Activated naive CD8-positive, alpha-beta T cell treated with anti-CD3 and anti-CD28 coated beads for 36 hours (primary cell): ENCODE results near the gene SLC22A13. TPM values are rescaled to one million over a fixed set of nuclear protein-coding genes. Genes with fewer than 3 reads are reported as not detected.
"Not testable (repeated sequence)": the region's sequence is repeated elsewhere in the genome, so short reads cannot be mapped to it uniquely, and the experiment has no call there.

ENCODE experiments used
- DNase-seq: peaks from one replicate; pipeline ENCODE4 v3.0.0; 2021
- H3K27ac Mint-ChIP-seq: one replicate; pipeline ENCODE4 v1.8.0; 2022; ENCODE audit warnings: mild to moderate bottlenecking, moderate library complexity, mixed read lengths
- H3K27me3 Mint-ChIP-seq: one replicate; pipeline ENCODE4 v1.8.0; 2022; ENCODE audit warnings: mild to moderate bottlenecking, mixed read lengths
- H3K36me3 Mint-ChIP-seq: one replicate; pipeline ENCODE4 v1.8.0; 2021; ENCODE audit warnings: mild to moderate bottlenecking, mixed read lengths
- H3K4me1 Mint-ChIP-seq: one replicate; pipeline ENCODE4 v1.8.0; 2021; ENCODE audit warnings: mixed read lengths
- H3K4me3 Mint-ChIP-seq: one replicate; pipeline ENCODE4 v1.8.0; 2022; ENCODE audit warnings: mild to moderate bottlenecking, moderate library complexity, mixed read lengths
- H3K9me3 Mint-ChIP-seq: one replicate; pipeline ENCODE4 v1.8.0; 2022; ENCODE audit warnings: mixed read lengths
- total RNA-seq, 2 experiments: library from RNA; stranded (reverse); gene quantifications; one replicate each; pipeline ENCODE4 v1.2.3, GENCODE V29; 2021

SLC22A13 gene
- total RNA-seq, 2 experiments from 2014 or later = 0.24 to 0.27 TPM

DNA sequence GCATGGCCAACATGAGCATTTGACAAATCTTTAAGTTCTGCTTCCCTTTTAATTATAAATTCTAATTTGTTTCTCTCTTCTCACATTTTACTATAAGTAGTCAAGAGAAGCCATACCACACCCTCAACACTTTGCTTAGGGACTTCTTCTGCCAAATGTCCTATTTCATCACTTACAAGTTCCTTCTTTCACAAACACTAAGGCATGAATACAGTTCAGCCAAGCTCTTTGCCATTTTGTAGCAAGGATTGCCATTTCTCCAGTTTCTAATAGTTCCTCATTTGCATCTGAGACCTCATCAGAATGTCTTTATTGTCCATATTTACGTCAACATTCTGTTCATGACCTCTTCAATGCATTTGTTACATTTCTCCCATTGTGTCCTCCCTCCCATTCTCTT is 45.9 kb downstream of the SLC22A13 start:
- H3K27ac Mint-ChIP-seq = no peak overlapping the region
- H3K4me3 Mint-ChIP-seq = no peak overlapping the region
- no peaks in the 10 kb centered on the region for H3K27me3 Mint-ChIP-seq
- H3K4me1 Mint-ChIP-seq = no peaks in the 10 kb centered on the region
- no peaks in the 10 kb centered on the region for H3K36me3 Mint-ChIP-seq
- H3K9me3 Mint-ChIP-seq = no peaks in the 10 kb centered on the region
- no peak for DNase-seq

DNA sequence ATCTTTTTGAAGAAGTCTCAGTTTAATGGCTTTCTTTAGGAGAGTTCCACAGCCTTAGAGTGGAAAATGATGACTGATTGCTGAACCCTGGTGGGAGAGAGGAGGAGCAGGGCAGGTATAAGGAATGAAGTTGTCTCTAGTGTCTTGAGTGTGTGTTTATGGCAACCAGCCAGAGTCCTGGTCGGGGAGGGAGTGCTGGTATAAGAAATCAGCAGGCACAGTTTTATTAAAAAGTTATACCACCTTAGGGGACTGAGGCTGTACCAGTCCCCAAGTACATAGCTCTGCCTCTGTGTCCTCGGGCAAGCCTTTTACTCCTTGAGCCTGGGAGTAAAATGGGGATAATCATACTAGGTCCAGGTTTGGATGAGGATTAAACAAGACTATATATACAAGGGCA is 46.3 kb downstream of the SLC22A13 start:
- Mint-ChIP-seq H3K36me3 (no peaks in the 10 kb centered on the region), H3K4me3 (no peak overlapping the region)

DNA sequence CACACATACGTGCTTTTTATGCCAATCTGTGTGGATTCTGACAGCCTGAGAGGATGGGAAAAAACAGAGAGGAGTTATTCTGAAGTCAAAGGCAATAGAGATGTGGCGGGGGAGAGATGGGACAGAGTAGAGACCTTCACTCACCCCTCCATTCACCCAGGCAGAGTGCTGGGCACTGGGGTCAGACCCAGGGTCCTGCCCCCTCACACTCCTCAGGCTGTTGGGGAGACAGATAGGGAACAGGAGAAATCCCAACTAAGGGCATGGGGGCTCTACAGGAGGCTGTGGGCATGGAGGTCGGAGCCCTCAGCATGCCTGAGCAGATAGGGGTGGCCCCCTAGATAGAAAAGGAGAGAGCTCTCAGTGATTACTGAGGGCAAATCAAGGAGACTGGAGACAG is 46.7 kb downstream of the SLC22A13 start:
- Mint-ChIP-seq H3K27ac (no peak overlapping the region), H3K36me3 (no peaks in the 10 kb centered on the region), H3K4me1 (no peaks in the 10 kb centered on the region), H3K4me3 (no peak overlapping the region), H3K9me3 (no peaks in the 10 kb centered on the region), H3K27me3 (no peaks in the 10 kb centered on the region)
- no peak for DNase-seq

More for the DNA sequence above, 46.3 kb downstream of the SLC22A13 start:
- DNase-seq = no peak
- Mint-ChIP-seq H3K9me3 (no peaks in the 10 kb centered on the region), H3K27ac (no peak overlapping the region), H3K27me3 (no peaks in the 10 kb centered on the region), H3K4me1 (no peaks in the 10 kb centered on the region)

DNA sequence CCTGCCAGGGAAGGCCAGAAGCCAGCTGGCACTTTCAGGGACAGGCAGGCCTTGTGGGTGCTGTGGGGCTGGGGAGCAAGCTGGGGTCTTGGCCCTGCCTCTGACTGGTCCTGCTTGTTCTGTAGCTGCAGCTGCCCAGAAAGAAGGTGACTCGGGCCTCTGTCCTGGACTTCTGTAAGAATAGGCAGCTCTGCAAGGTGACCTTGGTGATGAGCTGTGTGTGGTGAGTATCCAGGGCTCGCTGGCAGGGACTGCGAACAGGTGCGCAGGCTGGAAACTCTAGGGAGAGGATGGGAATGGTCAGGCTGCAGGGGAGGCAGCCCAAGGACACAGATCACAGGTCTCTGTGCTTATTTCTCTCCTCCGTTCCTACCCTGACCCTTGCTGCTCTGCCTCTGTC is 47.7 kb downstream of the SLC22A13 start:
- H3K36me3 Mint-ChIP-seq = no peaks in the 10 kb centered on the region
- H3K4me1 Mint-ChIP-seq = no peaks in the 10 kb centered on the region
- no peak for DNase-seq
- H3K4me3 Mint-ChIP-seq = no peak overlapping the region
- no peaks in the 10 kb centered on the region for H3K9me3 Mint-ChIP-seq
- H3K27me3 Mint-ChIP-seq = no peaks in the 10 kb centered on the region
- no peak overlapping the region for H3K27ac Mint-ChIP-seq

DNA sequence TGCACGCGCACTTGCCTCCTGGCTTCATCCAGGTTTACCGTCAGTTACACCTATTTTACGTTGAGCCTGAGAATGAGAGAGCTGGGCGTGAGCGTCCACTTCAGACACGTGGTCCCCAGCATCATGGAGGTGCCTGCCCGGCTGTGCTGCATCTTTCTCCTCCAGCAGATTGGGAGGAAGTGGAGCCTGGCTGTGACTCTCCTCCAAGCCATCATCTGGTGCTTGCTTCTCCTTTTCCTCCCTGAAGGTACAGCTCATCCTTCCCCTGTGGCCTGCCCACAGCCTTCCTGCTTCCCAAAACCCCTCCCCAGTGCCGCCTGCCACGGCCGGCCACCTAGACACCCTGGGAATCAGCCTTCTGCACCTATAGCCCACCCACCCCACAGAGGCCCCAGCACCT is 48.1 kb downstream of the SLC22A13 start:
- no peaks in the 10 kb centered on the region for H3K27me3 Mint-ChIP-seq
- no peaks in the 10 kb centered on the region for H3K9me3 Mint-ChIP-seq
- DNase-seq = no peak
- no peak overlapping the region for H3K27ac Mint-ChIP-seq
- no peaks in the 10 kb centered on the region for H3K4me1 Mint-ChIP-seq
- H3K4me3 Mint-ChIP-seq = no peak overlapping the region
- no peaks in the 10 kb centered on the region for H3K36me3 Mint-ChIP-seq

DNA sequence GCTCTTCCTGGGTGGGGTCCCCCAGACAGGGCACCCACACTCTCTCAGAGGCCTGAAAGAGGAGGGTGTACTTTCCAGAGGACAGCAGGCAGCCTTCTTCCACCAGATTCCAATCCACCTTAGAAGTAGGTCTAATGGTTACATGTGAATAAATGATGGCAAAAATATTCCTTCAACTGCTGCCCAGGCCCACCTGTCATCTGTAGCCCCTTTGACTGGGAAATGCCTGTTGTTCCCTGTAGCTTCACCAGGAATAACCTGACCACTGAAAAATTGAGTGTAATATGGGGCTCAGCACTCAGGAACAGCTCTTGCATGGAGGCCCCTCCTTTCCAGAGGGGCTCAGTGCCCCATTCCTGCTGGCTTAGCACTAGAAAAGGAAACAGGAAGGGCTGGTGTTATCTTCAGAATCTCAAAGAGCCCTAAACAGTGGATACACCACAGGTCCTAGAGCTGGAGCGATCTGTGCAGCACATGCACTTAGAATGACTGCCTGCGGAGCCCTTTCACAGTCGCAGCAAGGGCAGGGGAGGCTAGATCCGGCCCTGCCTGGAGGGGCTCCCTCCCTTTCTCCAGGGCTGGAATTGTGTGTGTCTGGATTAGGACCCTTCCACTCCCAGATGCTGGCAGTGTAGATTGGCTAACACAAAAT is 48.6 kb downstream of the SLC22A13 start:
- no peaks in the 10 kb centered on the region for H3K4me1 Mint-ChIP-seq
- H3K27ac Mint-ChIP-seq = no peak overlapping the region
- H3K4me3 Mint-ChIP-seq = no peak overlapping the region
- H3K9me3 Mint-ChIP-seq = no peaks in the 10 kb centered on the region
- H3K27me3 Mint-ChIP-seq = no peaks in the 10 kb centered on the region
- H3K36me3 Mint-ChIP-seq = no peaks in the 10 kb centered on the region
- DNase-seq = no peak

DNA sequence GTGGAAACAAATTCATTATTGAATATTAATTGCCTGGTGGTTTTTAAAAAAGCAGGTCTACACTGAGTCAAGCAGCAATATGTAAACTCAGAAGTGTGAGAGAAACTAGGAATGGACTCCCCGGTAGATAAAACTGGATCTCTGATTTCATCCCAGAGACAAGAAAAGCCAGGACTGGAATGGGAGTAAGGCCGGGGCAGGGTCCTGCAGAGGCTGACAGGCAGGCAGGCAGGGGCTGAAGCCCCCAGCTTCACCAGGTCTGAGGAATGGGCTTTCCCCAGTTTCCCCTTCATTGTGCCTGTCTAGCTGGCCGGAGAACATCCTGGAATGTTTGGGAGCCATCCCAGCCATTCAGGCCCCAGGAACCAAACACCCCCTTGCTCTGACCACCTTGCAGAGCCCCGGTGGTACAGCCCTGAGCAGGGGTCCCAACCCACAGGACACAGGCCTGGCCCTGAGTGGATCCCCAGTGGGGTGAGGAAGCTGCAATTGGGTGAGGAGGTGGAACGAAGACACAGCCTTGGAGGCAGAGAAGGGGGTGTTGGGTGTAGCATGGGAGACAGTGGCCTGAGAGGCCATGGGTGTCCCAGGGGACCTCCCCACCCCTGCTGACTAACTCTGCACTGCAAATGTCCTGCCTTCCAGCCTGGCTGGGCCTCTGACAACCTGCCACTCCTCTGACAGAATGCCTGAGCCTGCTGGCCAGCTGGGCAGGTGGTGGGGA is 49.3 kb downstream of the SLC22A13 start:
- no peaks in the 10 kb centered on the region for H3K27me3 Mint-ChIP-seq
- H3K27ac Mint-ChIP-seq = no peak overlapping the region
- no peaks in the 10 kb centered on the region for H3K36me3 Mint-ChIP-seq
- no peak for DNase-seq
- no peaks in the 10 kb centered on the region for H3K4me1 Mint-ChIP-seq
- no peak overlapping the region for H3K4me3 Mint-ChIP-seq
- no peaks in the 10 kb centered on the region for H3K9me3 Mint-ChIP-seq

DNA sequence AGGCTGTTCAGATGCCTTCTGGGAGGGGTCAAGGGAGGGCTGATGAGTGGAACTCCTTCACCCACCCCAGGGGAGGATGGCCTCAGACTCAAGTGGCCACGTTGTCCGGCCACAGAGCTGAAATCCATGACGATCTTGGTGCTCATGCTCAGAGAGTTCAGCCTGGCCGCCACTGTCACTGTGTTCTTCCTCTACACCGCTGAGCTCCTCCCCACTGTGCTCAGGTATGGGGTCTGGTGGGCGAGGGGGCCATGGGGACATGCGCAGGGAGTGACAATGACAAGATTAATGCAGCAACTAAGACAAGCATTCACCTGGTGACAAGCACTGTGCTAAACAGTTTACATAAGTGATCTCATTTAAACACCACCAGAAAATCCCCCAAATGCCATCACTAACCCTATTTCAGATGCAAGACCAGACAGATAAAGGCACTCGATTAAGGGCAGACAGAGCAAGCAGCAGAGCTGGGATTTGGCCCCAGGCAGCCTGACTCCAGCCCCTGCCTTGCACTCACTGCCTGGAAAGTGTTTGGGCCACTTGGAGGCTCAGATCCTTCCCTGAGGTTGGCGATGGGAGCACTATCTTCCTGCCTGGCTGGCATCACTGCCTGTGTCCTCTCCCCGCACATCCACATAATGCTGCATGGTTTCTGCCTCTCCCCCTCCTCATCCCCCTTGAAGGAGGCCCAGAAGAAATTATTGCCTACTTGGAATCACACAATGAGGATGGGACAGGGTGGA is 50.0 kb downstream of the SLC22A13 start:
- no peak overlapping the region for H3K27ac Mint-ChIP-seq
- no peaks in the 10 kb centered on the region for H3K4me1 Mint-ChIP-seq
- H3K4me3 Mint-ChIP-seq = no peak overlapping the region
- H3K36me3 Mint-ChIP-seq = no peaks in the 10 kb centered on the region
- DNase-seq = no peak
- H3K27me3 Mint-ChIP-seq = no peaks in the 10 kb centered on the region
- H3K9me3 Mint-ChIP-seq = no peaks in the 10 kb centered on the region

DNA sequence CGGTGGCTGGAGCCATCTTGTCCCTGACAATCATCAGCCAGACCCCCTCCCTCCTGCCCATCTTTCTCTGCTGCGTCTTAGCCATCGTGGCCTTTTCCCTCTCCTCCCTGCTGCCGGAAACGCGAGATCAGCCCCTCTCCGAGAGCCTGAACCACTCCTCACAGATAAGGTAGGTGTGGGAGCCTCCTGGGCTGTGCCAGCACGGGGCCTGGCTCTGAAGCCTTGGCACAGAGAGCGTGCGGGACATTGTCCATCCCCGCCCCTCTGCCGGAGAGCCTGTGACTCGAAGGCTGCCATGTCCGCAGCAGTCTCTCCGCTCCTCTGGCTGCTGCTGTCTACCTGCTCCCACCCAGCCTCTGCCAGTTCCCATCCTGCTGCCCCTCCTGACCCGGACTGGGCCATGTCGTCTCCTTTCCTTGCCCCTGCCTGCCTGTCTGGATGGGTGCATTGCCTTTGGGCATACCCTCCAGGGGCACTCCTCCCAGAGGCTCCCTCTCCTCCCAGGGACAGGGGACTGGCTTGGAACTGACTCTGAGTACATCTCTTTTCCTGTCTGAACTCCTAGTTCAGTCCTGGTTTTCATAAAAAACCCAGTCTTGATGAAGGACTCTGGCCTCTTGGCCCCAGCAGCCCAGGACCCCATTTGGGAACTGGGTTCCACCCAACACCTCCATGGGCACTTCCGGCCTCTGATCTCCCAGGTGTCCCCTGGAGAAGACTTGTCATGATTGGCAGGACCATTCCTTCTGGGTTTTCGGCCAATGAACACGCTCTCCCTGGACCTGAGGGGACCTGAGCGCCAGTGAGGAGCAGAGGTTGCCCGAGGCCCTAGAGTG is 51.0 kb downstream of the SLC22A13 start:
- no peak overlapping the region for H3K27ac Mint-ChIP-seq
- H3K36me3 Mint-ChIP-seq = no peaks in the 10 kb centered on the region
- no peaks in the 10 kb centered on the region for H3K27me3 Mint-ChIP-seq
- peaks cover 3% of the 10 kb centered on the region for H3K9me3 Mint-ChIP-seq
- DNase-seq = no peak
- no peak overlapping the region for H3K4me3 Mint-ChIP-seq
- H3K4me1 Mint-ChIP-seq = no peaks in the 10 kb centered on the region

DNA sequence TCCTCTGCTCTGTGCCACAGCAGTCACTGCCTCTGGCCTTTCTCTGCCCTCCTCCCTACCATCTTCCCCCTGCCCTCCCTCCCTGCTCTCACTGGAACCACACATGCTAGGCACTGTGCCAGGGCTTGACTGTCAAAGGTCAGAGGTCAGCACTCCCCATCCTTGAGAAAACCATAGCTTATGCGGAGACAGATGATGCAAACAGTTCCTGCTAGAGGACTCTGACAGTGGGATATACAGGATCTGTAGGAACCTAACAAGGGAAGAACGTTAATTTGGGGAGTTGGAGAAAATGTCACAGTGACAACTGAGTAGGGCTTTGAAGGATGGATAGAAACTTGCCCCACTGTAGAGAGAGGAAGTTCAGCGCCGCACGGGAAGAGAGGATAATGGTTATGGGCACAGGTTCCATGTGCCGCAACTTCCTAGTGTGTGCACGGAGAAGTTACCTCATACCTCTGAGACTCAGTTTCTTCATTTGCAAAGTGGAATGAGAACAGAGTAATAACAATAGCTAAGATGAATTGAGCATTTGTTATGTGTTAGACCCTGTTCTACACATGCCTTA is 51.7 kb downstream of the SLC22A13 start:
- Mint-ChIP-seq H3K9me3 (peaks cover 5% of the 10 kb centered on the region), H3K4me3 (no peak overlapping the region), H3K36me3 (no peaks in the 10 kb centered on the region), H3K27ac (no peak overlapping the region), H3K27me3 (peaks cover 2% of the 10 kb centered on the region), H3K4me1 (no peaks in the 10 kb centered on the region)
- DNase-seq = no peak

DNA sequence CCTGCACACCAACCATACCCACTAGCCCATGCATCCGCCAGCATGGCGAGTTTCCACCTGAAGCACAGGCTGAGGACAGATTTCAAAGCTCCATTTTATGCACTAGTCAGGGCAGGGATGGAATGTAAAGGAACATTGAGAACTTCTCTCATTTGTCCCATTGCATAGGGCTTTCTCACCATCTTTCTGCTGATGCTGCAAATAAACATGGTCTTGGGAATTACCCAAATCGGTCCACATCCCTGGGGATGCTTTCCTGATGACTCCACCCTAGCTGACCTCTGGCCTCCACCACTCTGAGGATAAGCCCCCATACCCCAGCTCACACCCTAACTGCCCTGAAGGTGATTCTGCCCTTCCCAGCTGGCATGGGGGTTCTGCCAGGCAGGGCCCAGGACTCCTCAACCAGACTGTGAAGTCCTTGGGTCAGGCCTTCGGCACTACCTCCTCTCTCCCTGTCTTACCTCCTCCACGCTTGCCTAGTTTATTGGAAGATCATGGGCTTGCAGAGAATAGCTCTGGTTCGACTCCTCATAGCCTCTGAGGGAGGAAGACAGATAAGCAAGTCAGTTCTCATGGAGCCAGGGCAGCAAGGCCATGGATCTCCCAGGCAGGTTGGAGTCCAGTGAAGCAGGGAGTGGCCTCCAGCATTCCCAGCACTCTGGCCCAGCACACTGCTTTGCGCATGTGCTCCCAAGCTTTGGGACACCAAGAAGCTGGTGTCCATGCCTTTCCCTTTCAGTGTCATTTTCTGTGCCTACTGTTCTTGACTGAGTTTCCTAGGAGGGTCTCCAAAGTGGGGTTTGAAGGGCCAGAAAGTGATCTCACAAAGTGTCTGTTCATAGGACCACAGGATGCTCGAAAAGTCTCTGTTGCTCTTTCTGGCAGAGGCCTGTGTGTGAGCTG is 53.4 kb downstream of the SLC22A13 start:
- Mint-ChIP-seq H3K27ac (no peak overlapping the region), H3K4me3 (no peak overlapping the region), H3K36me3 (no peaks in the 10 kb centered on the region), H3K4me1 (no peaks in the 10 kb centered on the region), H3K9me3 (peaks cover 5% of the 10 kb centered on the region), H3K27me3 (peaks cover 3% of the 10 kb centered on the region)
- DNase-seq = no peak

DNA sequence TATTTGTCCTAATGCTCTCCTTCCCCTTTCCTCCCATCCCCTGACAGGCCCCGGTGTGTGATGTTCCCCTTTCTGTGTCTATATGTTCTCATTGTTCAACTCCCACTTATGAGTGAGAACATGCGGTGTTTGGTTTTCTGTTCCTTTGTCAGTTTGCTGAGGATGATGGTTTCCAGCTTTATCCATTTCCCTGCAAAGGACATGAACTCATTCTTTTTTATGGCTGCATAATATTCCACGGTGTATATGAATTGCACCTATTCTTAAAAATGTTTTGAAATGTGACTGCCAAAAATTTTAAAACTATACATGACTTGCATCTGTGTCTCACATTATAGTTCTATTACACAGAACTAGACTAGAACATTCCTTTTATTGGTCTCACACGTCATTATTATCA is 55.0 kb downstream of the SLC22A13 start:
- H3K4me1 Mint-ChIP-seq, H3K9me3 Mint-ChIP-seq, H3K27ac Mint-ChIP-seq, H3K36me3 Mint-ChIP-seq, DNase-seq, H3K4me3 Mint-ChIP-seq, H3K27me3 Mint-ChIP-seq: not testable (repeated sequence)

DNA sequence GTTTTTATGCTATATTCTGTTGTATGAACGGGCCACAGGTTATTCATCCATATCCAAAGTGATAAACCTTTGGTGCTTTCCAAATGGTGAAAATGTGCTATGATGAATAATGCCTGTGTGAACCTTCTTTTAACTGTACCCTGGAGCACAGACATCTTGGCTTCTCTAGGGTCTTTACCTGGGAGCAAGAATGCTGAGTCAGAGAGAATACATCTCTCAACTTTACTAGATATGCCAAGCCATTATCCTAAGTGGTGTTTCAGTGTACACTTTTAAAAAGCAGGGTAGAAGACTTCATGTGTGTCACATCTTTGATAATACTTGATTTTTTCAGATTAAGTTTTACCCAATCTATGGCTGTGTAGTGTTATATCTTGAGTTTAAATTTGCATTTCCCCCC is 57.4 kb downstream of the SLC22A13 start:
- no peak for DNase-seq
- H3K27me3 Mint-ChIP-seq = peaks cover 3% of the 10 kb centered on the region
- no peak overlapping the region for H3K4me3 Mint-ChIP-seq
- peaks cover 5% of the 10 kb centered on the region for H3K9me3 Mint-ChIP-seq
- no peaks in the 10 kb centered on the region for H3K4me1 Mint-ChIP-seq
- no peaks in the 10 kb centered on the region for H3K36me3 Mint-ChIP-seq
- H3K27ac Mint-ChIP-seq = no peak overlapping the region

DNA sequence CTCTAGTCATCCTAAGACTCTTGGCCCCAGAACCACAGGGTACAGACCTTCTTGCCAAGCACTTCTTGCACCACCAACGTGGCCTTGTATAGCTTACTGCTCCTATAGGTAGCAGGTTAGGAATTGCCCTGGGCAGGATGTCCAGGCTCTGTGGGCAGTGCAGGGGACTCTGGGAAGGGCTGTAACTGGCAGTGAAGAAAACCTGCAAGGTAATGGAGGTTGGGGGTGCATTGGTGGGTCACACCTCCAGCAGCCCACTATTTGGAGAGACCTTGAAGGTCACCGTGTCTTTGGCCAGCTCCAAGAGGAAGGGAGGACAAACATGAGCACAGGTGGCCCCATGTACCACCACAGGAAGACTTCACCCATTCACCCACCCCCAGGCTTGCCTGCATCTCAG is 59.6 kb downstream of the SLC22A13 start:
- DNase-seq = no peak
- Mint-ChIP-seq H3K27ac (no peak overlapping the region), H3K4me1 (no peaks in the 10 kb centered on the region), H3K9me3 (peaks cover 5% of the 10 kb centered on the region), H3K27me3 (peaks cover 3% of the 10 kb centered on the region), H3K4me3 (no peak overlapping the region), H3K36me3 (no peaks in the 10 kb centered on the region)
